HL-60 (cell line): ENCODE data around the gene ECE2.
A peak's percentile ranks its signal among the peaks of the same experiment; 100 is the strongest.

Source experiments
- DNase-seq, 2 experiments: peaks; one replicate each; pipeline ENCODE4 v3.0.0-alpha.2; 2010 to 2020; ENCODE audit warnings: low read depth in 1 of 2, low spot score in 1 of 2
- H3K27ac ChIP-seq: fragments of 250-450 bp; sonication (Bioruptor Pico); replicated peaks from 2 replicates; pipeline ENCODE4 v1.5.1; 2020; ENCODE audit warnings: mild to moderate bottlenecking, moderate library complexity
- H3K27me3 ChIP-seq: fragments of 250-450 bp; sonication (Bioruptor Pico); 2 replicates; pipeline ENCODE4 v1.5.1; 2021; ENCODE audit warnings: mild to moderate bottlenecking, moderate library complexity; ENCODE audit not compliant: insufficient read depth, poor library complexity, severe bottlenecking
- H3K4me3 ChIP-seq: replicated peaks from 2 replicates; pipeline ENCODE4 v1.5.1; 2011; ENCODE audit warnings: mild to moderate bottlenecking, control low read depth, low read length; ENCODE audit not compliant: insufficient read depth
- GABPA ChIP-seq: IDR thresholded peaks from 2 replicates; pipeline ENCODE4 v1.6.1; 2012; ENCODE audit warnings: low read depth
- POLR2AphosphoS5 ChIP-seq: IDR thresholded peaks from 2 replicates; pipeline ENCODE4 v1.6.1; 2012; ENCODE audit warnings: low read depth
- SPI1 ChIP-seq: IDR thresholded peaks from 2 replicates; pipeline ENCODE4 v1.6.1; 2012; ENCODE audit warnings: low read depth, mild to moderate bottlenecking, borderline replicate concordance
- TF ChIP-seq, protein P1 (sequence below): IDR thresholded peaks from one replicate; pipeline ENCODE4 v1.5.1; 2011; ENCODE audit warnings: low read length, control low read depth, inconsistent platforms; ENCODE audit not compliant: insufficient read depth
- TF ChIP-seq, protein P2 (sequence below): IDR thresholded peaks from 2 replicates; pipeline ENCODE4 v1.6.1; 2012; ENCODE audit warnings: low read depth; ENCODE audit not compliant: insufficient replicate concordance

The ECE2 gene

DNA sequence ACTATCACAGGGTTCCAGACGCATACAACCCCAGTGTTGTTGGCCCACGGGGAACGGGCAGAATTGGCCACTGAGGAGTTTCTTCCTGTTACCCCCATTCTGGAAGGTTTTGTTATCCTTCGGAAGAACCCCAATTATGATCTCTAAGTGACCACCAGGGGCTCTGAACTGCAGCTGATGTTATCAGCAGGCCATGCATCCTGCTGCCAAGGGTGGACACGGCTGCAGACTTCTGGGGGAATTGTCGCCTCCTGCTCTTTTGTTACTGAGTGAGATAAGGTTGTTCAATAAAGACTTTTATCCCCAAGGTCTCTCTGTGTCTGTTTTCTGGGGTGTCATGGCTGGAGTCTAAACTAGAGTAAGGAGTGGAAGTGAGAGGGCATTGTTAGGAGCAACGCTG is 32.9 kb downstream of the ECE2 start:
- TF ChIP-seq, protein P1, sequence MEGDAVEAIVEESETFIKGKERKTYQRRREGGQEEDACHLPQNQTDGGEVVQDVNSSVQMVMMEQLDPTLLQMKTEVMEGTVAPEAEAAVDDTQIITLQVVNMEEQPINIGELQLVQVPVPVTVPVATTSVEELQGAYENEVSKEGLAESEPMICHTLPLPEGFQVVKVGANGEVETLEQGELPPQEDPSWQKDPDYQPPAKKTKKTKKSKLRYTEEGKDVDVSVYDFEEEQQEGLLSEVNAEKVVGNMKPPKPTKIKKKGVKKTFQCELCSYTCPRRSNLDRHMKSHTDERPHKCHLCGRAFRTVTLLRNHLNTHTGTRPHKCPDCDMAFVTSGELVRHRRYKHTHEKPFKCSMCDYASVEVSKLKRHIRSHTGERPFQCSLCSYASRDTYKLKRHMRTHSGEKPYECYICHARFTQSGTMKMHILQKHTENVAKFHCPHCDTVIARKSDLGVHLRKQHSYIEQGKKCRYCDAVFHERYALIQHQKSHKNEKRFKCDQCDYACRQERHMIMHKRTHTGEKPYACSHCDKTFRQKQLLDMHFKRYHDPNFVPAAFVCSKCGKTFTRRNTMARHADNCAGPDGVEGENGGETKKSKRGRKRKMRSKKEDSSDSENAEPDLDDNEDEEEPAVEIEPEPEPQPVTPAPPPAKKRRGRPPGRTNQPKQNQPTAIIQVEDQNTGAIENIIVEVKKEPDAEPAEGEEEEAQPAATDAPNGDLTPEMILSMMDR, result no peak
- TF ChIP-seq GABPA, result no peak
- no peak for TF ChIP-seq SPI1
- TF ChIP-seq, protein P2, sequence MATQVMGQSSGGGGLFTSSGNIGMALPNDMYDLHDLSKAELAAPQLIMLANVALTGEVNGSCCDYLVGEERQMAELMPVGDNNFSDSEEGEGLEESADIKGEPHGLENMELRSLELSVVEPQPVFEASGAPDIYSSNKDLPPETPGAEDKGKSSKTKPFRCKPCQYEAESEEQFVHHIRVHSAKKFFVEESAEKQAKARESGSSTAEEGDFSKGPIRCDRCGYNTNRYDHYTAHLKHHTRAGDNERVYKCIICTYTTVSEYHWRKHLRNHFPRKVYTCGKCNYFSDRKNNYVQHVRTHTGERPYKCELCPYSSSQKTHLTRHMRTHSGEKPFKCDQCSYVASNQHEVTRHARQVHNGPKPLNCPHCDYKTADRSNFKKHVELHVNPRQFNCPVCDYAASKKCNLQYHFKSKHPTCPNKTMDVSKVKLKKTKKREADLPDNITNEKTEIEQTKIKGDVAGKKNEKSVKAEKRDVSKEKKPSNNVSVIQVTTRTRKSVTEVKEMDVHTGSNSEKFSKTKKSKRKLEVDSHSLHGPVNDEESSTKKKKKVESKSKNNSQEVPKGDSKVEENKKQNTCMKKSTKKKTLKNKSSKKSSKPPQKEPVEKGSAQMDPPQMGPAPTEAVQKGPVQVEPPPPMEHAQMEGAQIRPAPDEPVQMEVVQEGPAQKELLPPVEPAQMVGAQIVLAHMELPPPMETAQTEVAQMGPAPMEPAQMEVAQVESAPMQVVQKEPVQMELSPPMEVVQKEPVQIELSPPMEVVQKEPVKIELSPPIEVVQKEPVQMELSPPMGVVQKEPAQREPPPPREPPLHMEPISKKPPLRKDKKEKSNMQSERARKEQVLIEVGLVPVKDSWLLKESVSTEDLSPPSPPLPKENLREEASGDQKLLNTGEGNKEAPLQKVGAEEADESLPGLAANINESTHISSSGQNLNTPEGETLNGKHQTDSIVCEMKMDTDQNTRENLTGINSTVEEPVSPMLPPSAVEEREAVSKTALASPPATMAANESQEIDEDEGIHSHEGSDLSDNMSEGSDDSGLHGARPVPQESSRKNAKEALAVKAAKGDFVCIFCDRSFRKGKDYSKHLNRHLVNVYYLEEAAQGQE, result no peak
- no peak for TF ChIP-seq POLR2AphosphoS5
- no peak overlapping the region for H3K4me3 ChIP-seq
- no peaks in the 10 kb centered on the region for H3K27me3 ChIP-seq
- no peak for DNase-seq
- H3K27ac ChIP-seq, result no peak overlapping the region

DNA sequence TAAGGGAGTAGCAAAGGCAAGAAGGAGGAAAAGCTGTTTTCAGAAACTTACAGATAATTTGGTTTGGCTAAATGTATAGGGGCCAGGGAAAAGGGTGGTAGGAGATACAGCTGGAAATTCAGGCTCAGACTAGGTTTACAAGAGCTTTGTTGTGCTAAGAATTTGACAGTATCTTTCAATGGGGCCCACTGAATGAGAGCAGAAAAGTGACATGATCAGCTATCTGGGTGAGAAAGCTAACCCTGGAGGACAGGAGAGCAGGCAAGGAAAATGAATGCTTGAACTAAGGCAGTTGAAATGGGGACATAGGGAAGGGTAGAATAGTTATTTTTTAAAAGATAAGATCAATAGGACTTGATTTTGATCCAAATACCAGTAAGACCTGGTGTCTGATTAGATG is 35.8 kb downstream of the ECE2 start:
- no peak overlapping the region for H3K4me3 ChIP-seq
- no peaks in the 10 kb centered on the region for H3K27me3 ChIP-seq
- DNase-seq, result no peak
- TF ChIP-seq SPI1 (no peak), POLR2AphosphoS5 (no peak), GABPA (no peak)
- TF ChIP-seq, protein P1, result no peak
- TF ChIP-seq, protein P2, result no peak
- H3K27ac ChIP-seq, result no peak overlapping the region

DNA sequence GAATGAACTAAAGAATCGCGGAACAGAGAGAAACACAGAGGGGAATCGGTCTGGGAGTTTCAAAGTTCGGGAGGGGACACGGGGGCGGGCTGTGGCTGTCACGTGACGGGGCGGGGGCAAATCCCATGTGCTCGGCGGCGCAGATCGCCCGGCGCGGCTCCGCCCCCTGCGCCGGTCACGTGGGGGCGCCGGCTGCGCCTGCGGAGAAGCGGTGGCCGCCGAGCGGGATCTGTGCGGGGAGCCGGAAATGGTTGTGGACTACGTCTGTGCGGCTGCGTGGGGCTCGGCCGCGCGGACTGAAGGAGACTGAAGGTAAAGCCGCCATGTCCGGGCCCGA is 38.5 kb downstream of the ECE2 start, which contains the start of gene EIF4G1:
Gene EIF4G1, plus strand, starts transcription at position 244 of the 337 bp plus-strand sequence. CDS start 1,191 bp downstream, outside the sequence.
- peak within 1 kb of the TSS; percentile 88 for H3K4me3 ChIP-seq
- H3K27me3 ChIP-seq, result no peaks in the 10 kb centered on the region
- H3K27ac ChIP-seq, result peak within 1 kb of the TSS; percentile 98

More for the DNA sequence above, 38.5 kb downstream of the ECE2 start, which contains the start of gene EIF4G1:
- TF ChIP-seq, protein P1, result no peak
- TF ChIP-seq, protein P2, result no peak
- TF ChIP-seq POLR2AphosphoS5, result peak; percentile 91
- no peak for TF ChIP-seq GABPA
- peak; percentile 85 to 91 for DNase-seq
